Stimulated activated naive CD8-positive, alpha-beta T cell treated with anti-CD3 and anti-CD28 coated beads, Interleukin-15, Interleukin-2, amounts not matched to agents 100 U/mL and 50 U/mL, for 24 hours (primary cell): Measurements from ENCODE around the gene FCGR2B.
"Not testable (repeated sequence)": the region's sequence is repeated elsewhere in the genome, so short reads cannot be mapped to it uniquely, and the experiment has no call there.

Experiments used
- ATAC-seq: fragments of 150-1000 bp; cut with Tn5 transposase; one replicate; pipeline ENCODE4 v1.10.0; 2021
- DNase-seq: peaks from one replicate; pipeline ENCODE4 v3.0.0; 2021

Gene FCGR2B

GRCh38 chr1:161706113-161706481, 43.2 kb downstream of the FCGR2B start:
- peak; percentile 26 for ATAC-seq
- DNase-seq: no peak

- no peak for DNase-seq
- ATAC-seq: peak; percentile 93
Measured at GRCh38 chr1:161706482-161707347, 43.8 kb downstream of the FCGR2B start, which contains the start of gene FCRLA. TSS of gene FCRLA (plus strand) at chr1:161707229. CDS start at chr1:161707265, 36 bp downstream.

DNA sequence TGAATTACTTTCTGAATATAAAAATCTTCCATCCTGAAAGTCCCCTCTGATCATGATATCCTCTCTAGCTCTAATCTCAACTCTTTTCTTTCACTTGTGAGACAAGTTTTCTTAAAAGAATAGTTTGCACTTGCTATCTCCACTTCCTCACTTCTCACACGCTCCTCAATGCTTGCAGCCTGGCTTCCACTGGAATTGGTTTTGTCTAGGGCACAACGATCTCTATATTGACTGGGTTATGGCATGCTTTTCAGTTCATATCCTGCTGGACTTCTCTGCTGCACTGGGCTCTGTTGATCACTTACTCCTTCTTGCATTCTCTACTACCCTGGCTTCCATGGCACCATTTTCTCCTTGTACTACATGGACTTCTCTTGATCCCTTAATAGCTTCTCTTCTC, 44.6 kb downstream of the FCGR2B start:
- ATAC-seq (no peak), DNase-seq (no peak)

DNA sequence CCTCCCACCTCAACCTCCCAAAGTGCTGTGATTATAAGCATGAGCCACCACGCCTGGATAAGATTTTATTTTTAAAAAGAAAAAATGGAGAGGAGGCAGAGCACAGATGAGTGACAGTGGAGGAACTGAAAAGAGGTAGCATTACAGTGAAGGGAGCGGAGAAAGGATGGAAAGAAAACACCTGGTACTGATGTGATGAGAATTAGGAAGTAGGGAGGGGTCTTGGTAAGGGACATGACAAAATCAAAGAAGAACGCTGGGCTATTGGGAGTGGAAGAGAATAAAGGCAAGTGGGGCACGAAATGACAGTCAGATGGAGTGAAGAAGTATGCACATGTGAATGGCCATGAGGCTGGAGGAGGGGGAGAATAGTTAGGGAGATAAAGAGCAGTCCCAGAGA, 46.4 kb downstream of the FCGR2B start:
- DNase-seq (no peak), ATAC-seq (no peak)

DNA sequence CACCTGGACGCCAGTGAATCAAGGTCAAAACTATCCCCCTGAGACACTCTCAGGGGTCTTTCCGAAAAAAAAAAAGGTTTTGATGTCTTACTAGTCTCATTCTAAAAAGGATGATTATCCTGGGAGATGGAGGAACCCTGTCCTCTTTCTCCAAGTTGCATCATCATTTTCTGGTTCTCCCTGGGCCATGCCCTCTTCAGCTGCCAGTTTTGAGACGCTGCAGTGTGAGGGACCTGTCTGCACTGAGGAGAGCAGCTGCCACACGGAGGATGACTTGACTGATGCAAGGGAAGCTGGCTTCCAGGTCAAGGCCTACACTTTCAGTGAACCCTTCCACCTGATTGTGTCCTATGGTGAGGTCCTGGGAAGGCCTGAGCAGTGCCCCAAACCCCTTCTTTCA, 47.6 kb downstream of the FCGR2B start:
- ATAC-seq: no peak
- no peak for DNase-seq

- DNase-seq (no peak), ATAC-seq (no peak)
Measured at GRCh38 chr1:161718559-161719324, 55.8 kb downstream of the FCGR2B start.

GRCh38 chr1:161719325-161719611, 56.3 kb downstream of the FCGR2B start:
- no peak for ATAC-seq
- DNase-seq: no peak

DNA sequence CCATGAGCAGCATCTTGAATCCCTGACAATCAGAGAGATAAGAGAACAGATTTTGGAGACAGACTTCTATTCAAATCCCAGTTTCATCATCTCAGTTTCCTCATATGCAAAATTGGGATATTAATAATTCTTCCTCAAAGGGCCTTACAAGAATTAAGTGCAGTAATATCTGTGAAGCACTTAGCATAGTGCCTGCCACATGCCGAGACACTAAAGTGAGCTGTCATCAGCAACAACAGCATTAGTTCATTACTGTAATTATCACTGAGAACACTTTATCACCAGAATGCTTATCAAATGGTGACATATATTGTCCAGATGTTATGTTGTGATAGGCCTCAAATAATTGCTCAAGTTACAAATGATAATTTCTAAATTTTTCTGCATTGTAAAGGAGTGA, 57.5 kb downstream of the FCGR2B start:
- no peak for DNase-seq
- ATAC-seq: no peak

- no peak for DNase-seq
Measured at GRCh38 chr1:161720956-161721737, 58.2 kb downstream of the FCGR2B start, which contains the start of gene FCRLB. TSS of gene FCRLB (plus strand) at chr1:161721544. CDS start at chr1:161722673, 1,129 bp downstream.

GRCh38 chr1:161721738-161722343, 58.9 kb downstream of the FCGR2B start:
- ATAC-seq (no peak), DNase-seq (no peak)

More at GRCh38 chr1:161720956-161721737, 58.2 kb downstream of the FCGR2B start, which contains the start of gene FCRLB:
- no peak for ATAC-seq

DNA sequence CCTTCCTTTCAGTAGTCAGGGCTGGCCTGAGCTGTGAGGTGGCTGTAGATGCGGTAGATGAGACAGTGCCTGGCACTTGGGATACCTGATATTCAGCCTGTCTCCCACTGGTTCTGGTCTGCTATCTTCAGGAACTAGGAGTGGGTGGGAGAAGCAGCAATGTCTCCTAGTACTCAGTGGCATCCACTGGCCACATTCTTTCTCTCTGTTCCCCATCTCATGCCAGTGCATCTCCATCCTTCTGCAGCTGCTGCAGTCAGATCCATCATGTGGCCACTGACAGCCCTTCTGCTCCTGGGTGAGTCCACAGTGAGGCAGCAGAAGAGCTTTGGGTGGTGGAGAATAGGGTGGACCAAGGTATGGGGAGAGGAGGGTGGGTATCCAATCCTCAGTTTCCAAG, 59.5 kb downstream of the FCGR2B start:
- no peak for DNase-seq
- no peak for ATAC-seq

DNA sequence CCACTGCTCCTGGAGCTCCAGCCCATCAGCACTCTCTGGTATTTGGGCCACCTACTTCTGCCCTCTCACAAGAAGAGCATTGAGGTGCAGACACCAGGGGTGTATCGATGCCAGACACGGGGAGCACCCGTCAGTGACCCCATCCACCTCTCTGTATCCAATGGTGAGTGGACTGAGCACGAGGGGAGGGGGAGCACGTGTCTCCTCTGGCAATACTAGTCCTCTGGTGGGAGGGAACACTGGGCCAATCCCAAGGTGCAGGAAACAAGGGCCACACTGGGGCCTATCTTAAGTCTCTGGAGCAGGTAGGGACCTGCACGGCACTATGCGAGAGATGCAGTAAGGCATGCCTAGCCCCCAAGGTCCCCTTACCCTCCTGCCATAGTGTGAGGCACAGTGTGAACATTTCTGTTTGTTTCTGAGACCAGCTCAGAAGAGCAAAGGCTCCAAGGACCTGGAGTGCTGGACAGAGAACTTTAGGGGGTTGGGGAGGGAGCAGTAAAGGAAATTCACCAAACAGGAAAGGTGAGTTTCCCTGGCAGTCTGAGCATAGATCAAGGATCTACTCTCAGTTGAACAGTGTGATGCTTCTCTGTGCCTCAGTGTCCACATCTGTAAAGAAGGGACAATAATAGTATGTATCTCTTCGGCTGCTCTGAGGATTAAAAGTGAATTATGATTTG, 60.7 kb downstream of the FCGR2B start:
- DNase-seq (no peak), ATAC-seq (no peak)

GRCh38 chr1:161725258-161725907, 62.4 kb downstream of the FCGR2B start:
- not testable (repeated sequence) for DNase-seq, ATAC-seq

- DNase-seq: peak; percentile 46
- peak; percentile 17 for ATAC-seq
Measured at GRCh38 chr1:161725908-161726472, 63.0 kb downstream of the FCGR2B start.

GRCh38 chr1:161726473-161727255, 63.7 kb downstream of the FCGR2B start:
- ATAC-seq (peak; percentile 47), DNase-seq (peak; percentile 78)

DNA sequence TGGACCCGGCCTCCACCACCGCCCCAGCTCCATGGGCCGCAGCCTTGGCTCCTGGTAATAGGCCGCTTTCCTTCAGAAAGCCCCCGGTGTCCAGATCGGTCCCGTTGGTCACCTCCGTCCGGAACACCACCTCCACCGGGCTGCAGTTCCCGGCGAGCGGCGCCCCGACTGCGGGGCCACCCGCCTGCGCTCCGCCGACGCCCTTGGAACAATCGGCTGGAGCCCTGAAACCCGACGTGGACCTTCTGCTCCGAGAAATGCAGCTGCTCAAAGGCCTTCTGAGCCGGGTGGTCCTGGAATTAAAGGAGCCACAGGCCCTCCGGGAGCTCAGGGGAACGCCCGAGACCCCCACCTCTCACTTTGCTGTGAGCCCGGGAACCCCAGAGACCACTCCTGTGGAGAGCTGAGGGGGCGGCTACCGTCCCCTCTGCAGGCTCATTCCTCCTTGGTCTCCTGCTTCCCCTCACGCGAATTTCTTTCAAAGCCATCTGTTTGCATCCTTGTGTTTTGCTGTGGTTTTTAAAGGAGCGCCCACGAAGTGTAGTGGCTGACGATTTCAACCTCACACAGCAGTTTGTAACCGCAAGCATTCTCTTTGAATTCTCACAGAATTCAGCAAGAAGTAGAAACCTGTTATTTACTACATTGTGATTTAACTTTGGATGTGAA, 64.4 kb downstream of the FCGR2B start:
- DNase-seq (peak; percentile 30), ATAC-seq (peak; percentile 4)
